Kidney epithelial cell (primary cell): ENCODE measurements around the gene PRRT1B. TPM values are rescaled to one million over a fixed set of nuclear protein-coding genes. Genes with fewer than 3 reads are reported as not detected.

Experiments used
- DNase-seq: peaks from one replicate; pipeline ENCODE4 v3.0.0-alpha.2; 2010; ENCODE audit warnings: low read depth
- H3K27me3 ChIP-seq: 2 replicates; pipeline ENCODE4 v1.6.0; 2011; ENCODE audit warnings: low read length; ENCODE audit not compliant: control insufficient read depth, insufficient read depth
- H3K36me3 ChIP-seq: 2 replicates; pipeline ENCODE4 v1.5.1; 2011; ENCODE audit warnings: low read length; ENCODE audit not compliant: control insufficient read depth, insufficient read depth
- H3K4me3 ChIP-seq: 2 replicates; pipeline ENCODE4 v1.5.1; 2011; ENCODE audit warnings: low read depth, mild to moderate bottlenecking, control low read depth, low read length
- CTCF ChIP-seq: IDR thresholded peaks from 2 replicates; pipeline ENCODE4 v1.5.1; 2011; ENCODE audit warnings: mild to moderate bottlenecking, moderate library complexity, low read length, control low read depth, inconsistent platforms; ENCODE audit not compliant: insufficient read depth, poor library complexity, severe bottlenecking
- total RNA-seq: library from RNA; depleted of rRNA; stranded (reverse); fragments of >200 nt; gene quantifications from 2 replicates; pipeline ENCODE4 v1.2.3, GENCODE V29; 2015

The PRRT1B gene
- total RNA-seq, 1 donor from 2014 or later: not detected

- TF ChIP-seq CTCF: no peak
- no peak for DNase-seq
- Histone ChIP-seq H3K27me3 (no peaks in the 10 kb centered on the region), H3K4me3 (no peak overlapping the region), H3K36me3 (peaks cover 1% of the 10 kb centered on the region)
Measured at GRCh38 chr9:131598121-131598520, 52.8 kb downstream of the PRRT1B start.

GRCh38 chr9:131601683-131602181, 56.4 kb downstream of the PRRT1B start:
- no peak for DNase-seq
- TF ChIP-seq CTCF: no peak
- H3K27me3 ChIP-seq: no peaks in the 10 kb centered on the region
- H3K36me3 ChIP-seq: peaks cover 1% of the 10 kb centered on the region
- no peak overlapping the region for H3K4me3 ChIP-seq

GRCh38 chr9:131603199-131603598, 57.9 kb downstream of the PRRT1B start:
- no peaks in the 10 kb centered on the region for H3K27me3 ChIP-seq
- H3K4me3 ChIP-seq: no peak overlapping the region
- no peak for DNase-seq
- no peak for TF ChIP-seq CTCF
- peaks cover 1% of the 10 kb centered on the region for H3K36me3 ChIP-seq

GRCh38 chr9:131603711-131604439, 58.6 kb downstream of the PRRT1B start:
- Histone ChIP-seq H3K27me3 (no peaks in the 10 kb centered on the region), H3K36me3 (peaks cover 1% of the 10 kb centered on the region), H3K4me3 (no peak overlapping the region)
- DNase-seq: no peak
- TF ChIP-seq CTCF: no peak

- TF ChIP-seq CTCF: no peak
- H3K27me3 ChIP-seq: no peaks in the 10 kb centered on the region
- H3K4me3 ChIP-seq: no peak overlapping the region
- no peak for DNase-seq
- H3K36me3 ChIP-seq: no peaks in the 10 kb centered on the region
Measured at GRCh38 chr9:131605770-131606590, 60.7 kb downstream of the PRRT1B start.
